Measurements from ENCODE around the gene SERPINH1.

The SERPINH1 gene

GRCh38 chr11:75562048-75562835 lies at the start of gene SERPINH1:
Gene SERPINH1 (plus strand): TSS chr11:75562253. CDS start chr11:75566350, 4,097 bp downstream.
- DNase-seq (ENCODE audit: low spot score): peak; percentile 90

GRCh38 chr11:75513250-75513649 lies 48.8 kb upstream of the SERPINH1 start:
- DNase-seq (ENCODE audit: low spot score): no peak

DNA sequence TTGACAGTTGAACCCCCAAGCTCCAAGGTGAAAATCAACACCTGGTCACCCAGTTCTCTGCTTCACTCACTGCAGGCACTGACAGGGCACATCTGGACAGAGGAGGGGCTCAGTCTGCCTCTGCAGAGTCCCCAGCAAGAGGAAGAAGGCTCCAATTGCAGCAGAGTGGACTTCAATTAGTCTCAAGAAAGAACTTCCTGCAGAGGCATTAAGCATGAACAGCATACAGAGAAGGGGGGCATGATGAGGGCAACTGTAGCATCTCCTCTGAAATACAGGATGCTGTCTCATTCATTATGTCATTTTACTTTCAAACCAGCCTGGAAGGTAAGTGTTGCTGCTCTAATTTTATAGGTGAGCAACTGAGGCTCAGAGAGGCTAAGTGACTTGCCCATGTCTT lies 47.5 kb upstream of the SERPINH1 start:
- no peak for DNase-seq (ENCODE audit: low spot score)

DNA sequence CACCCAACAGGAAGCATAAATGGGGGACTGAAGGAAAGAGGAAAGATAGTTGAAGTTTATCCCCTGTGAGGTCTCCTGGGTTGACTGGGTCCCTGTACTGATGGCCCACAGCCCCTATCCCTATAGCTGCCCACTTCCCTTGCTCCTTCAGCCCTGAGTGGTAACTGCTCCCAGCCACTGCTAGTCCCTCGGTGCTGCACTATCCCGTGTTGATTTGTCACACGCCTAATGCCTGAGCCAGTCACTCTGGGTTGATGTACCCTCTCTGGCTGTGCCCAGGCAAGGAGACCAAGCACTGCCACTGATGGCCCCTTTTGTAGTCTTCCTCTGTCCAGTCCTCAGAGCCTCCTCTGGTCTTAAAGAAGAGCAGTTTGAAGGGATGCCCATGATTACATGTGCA lies 45.9 kb upstream of the SERPINH1 start:
- no peak for DNase-seq (ENCODE audit: low spot score)

DNA sequence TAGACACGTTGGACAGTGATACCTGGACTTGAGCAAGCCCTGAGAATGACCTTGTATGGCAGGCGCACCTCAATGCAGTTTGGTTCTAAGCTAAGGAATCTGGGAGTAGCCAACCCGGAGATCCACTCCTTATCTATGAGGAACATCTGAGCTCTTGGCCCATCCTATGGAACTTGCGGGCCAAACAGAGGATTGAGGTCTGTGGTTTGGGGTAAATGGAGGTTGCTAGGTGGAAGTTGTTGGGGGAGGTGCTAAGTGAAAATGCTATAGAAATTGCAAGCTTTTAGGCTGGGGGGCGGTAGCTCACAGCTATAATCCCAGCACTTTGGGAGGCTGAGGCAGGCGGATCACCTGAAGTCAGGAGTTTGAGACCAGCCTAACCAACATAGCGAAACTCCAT lies 45.2 kb upstream of the SERPINH1 start:
- DNase-seq (ENCODE audit: low spot score): no peak

DNA sequence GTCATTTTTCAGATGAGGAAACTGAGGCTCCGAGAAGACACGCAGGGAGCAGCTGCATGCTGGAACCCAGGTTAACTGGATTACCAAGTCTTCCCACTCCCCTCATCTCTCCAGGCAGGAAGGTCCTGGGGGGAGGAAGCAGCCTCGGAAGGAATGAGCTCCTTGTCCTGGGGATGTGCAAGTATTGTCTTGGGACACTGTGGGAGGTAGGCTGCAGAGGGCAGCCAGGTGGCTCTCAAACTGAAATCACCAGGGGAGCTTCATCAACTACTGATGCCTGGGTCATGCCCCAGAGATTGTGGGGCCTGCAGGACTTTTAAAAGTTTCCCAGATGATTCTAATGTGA lies 43.9 kb upstream of the SERPINH1 start:
- no peak for DNase-seq (ENCODE audit: low spot score)

DNA sequence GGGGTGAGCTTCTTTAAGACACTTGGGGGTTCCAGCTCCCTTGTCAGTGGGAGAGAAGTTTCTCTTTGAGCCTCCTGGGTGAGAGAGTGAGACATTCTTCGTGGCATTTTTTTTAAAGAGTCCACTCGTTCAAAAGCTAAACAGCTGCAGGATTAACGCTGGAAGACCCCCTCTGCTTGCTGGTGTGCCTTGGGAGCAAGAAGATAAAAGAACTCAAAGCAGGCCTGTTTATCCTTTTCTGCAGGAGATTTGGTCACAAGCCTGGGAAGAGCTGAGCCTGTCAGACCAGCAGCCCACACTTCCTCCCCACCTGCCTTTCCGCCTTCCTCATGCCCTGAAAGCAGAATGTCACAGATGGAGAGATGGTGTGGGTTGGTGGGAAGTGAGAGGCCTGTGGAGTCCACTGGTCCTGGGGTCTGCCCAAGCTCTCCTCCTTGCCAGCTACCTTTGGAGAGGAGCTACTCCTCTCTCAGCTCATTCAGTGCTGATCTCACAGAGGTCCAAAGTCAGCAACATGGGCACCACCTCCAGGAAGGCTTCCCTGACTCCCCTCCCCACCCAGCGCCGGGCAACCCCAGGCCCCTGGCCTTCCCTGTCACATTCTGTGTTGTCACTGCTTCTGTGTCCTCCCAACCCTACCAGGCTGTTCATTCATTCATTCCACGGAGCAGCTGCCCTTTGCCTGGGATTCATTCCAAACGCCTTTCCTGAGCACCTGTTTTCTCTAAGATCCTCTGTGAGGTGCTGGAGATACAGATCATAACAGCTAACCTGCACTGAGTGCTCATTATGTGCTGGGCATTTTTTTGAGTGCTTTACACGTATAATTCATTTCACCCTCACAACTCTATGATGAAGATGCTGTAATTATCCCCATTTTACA lies 43.0 kb upstream of the SERPINH1 start:
- DNase-seq (ENCODE audit: low spot score): no peak

DNA sequence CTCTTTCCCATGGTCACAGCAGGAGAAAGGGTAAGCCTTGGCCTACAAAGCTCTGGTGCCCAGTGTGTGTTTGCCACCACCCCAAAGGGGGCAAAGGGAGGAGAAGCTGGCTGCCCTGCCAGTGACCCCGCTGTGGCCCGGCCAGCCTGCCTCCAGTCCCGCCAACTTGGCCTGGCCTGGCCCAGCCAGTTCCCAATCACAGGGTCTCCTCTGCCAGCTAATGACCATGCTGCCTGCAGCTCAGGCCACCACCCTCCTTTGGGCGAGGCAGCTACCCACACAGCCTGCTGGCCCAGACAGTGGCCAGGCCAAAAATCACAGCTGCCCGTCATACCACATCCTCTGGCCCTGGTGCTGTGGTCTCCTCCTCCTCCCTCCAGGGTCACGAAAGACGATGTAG lies 41.4 kb upstream of the SERPINH1 start:
- no peak for DNase-seq (ENCODE audit: low spot score)

GRCh38 chr11:75522286-75523044 lies 39.6 kb upstream of the SERPINH1 start:
- DNase-seq (ENCODE audit: low spot score): no peak

- no peak for DNase-seq (ENCODE audit: low spot score)
These were observed 38.9 kb upstream of the SERPINH1 start for GRCh38 chr11:75523189-75523588.

- DNase-seq (ENCODE audit: low spot score): peak; percentile 24
These were observed 38.0 kb upstream of the SERPINH1 start for GRCh38 chr11:75523811-75524664.

DNA sequence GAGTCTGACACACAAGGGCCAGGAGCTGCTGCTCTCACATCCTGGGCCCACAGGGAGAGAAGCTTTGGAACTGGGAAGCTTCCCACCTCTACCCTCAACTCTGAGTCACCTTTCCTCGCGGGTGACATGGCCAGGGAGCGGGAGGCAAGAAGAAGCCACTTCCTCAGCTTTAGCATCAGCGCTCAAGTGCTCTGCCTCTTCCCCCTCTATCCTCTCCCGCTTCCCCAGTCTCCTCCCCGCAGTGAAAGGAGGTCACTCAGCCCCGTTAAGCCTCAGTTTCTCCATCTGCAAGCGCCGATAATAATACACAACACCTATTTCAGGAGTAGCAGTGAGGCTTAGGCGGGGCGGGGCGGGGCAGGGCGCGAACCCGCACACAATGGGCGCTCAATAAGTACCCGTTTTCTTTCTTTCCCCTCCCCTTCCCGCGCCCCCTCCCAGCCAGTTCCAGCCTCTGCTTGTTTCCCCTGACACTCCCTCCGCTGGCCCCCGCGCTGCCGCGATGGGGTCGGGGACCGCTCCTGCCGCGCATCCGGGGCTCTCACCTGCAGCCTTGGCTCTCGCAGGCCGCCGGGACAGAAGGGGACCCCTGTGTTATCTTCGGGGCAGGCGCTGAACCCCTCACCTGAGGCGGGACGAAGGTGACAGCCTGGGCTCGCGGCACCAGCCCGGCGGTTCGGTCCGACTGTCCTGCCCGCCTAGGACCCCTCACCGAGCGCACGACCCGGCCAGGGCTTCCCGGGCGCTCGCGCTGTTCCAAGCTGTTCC lies 37.2 kb upstream of the SERPINH1 start:
- DNase-seq (ENCODE audit: low spot score): peak; percentile 60

- DNase-seq (ENCODE audit: low spot score): peak; percentile 87
These were observed 36.4 kb upstream of the SERPINH1 start, which contains the start of gene GDPD5 for GRCh38 chr11:75525433-75526191. Gene GDPD5 (minus strand): TSS chr11:75525941. CDS start chr11:75477735, 48,206 bp downstream.

DNA sequence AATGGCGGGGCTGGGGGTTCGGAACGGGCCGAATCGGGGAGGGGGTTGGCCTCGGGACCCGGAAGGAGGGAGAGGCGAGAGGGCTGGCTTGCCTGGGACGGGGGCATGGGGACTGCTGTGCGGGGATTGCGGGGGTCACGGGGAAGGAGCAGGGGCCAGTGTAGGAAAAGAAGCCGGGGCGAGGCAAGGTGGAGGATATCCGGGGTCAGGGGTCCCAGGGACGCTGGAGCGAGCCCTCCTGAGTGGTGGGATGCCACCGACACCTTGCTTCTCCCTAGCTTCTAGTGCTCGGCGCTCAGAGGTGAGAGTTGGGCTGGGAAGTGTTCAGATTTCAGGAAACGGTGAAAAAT lies 35.9 kb upstream of the SERPINH1 start:
- no peak for DNase-seq (ENCODE audit: low spot score)

- DNase-seq (ENCODE audit: low spot score): no peak
These were observed 34.9 kb upstream of the SERPINH1 start for GRCh38 chr11:75527130-75527529.

DNA sequence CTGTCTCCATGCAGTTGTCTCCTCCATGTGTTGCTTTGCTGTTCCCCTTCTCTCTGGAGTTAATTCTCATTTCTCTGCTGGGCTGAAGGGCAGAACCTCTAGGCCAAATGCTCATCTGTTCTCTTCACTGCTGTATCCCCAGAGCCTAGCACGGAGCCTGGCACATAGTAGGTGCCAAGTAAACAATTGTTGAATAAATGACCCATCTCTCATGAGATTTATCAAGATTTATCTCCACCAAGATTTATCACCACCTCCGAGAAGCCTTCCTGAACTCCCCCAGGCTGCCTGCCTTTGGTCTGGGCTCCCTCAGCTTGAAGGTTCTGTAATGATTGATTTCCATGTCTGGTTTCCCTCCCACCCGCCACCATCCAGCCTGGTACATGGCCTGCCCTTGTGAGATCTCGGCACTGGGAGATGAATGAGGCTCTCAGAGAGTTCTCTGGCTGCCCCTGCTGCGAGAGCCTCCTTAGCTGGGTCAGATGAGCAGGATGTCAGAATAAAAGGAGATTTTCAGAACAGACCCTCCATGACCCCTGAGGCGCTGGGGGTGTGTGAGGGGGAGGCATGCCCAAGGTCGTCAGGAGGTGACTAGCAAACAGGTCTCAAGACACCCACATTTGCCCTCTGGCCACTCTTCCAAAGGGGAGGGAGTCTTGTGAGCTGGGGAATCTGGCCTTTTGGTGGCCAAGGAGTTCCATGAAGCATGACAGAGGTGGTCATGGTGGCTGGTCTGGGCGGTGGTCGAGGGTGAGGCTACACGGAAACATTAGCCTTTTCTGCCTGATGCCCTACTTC lies 33.9 kb upstream of the SERPINH1 start:
- peak; percentile 35 for DNase-seq (ENCODE audit: low spot score)

- no peak for DNase-seq (ENCODE audit: low spot score)
These were observed 31.5 kb upstream of the SERPINH1 start for GRCh38 chr11:75530577-75530976.

DNA sequence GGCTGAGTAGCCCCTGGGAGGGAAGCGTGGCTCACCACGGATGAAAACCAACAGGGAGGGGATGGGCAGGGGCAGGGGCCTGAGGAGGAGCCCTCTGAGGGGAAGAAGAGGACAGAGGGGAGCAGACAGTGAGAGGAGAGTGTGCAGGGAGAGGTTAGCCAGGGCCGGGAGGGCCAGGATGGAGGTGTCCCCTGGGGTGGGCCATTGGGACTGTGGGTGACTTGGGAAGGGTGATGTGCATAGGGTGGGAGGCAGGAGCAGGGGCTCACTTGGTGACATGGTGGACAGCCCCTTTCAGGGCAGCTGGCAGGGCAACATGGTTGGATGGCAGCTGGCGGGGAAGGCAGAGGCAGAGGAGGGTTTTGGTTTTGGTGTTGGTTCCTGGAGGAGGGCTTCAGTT lies 30.7 kb upstream of the SERPINH1 start:
- DNase-seq (ENCODE audit: low spot score): no peak

All from kidney tubule cell (primary cell).